ENCODE measurements around the gene ECM1. TPM values are rescaled to one million over a fixed set of nuclear protein-coding genes. Genes with fewer than 3 reads are reported as not detected.
A peak's percentile ranks its signal among the peaks of the same experiment; 100 is the strongest.

The ECM1 gene
- total RNA-seq, 1 donor from 2014 or later = 31.5 TPM

DNA sequence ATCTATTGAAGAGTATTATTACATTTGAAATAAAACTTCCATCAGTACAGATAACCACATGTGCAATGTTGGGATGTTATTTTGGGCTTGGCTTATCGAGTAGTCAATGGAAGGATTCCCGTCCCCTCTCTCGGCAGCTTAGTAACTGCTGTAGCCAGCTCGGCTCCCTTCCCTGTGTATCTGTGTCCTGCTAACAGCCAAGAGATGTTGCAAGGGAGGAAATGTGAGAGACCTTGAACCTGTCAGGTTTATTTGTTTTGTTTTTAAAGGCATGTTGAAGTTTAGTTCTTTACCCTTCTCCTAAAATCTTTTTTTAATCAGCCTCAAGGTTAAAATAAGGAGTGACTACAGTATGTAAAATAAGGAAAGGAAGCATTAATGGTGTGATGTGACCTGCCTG lies 34.2 kb upstream of the ECM1 start:
- peaks cover 46% of the 10 kb centered on the region for H3K4me1 Mint-ChIP-seq (ENCODE audit: unreplicated experiment)
- DNase-seq (ENCODE audit: extremely low spot score, unreplicated experiment) = no peak
- TF ChIP-seq CTCF (conservative IDR thresholded peaks at IDR 0.05) = no peak
- no peaks in the 10 kb centered on the region for H3K27me3 Mint-ChIP-seq
- H3K4me3 Mint-ChIP-seq = no peak overlapping the region
- H3K9me3 Mint-ChIP-seq = no peaks in the 10 kb centered on the region
- H3K27ac Mint-ChIP-seq = no peak overlapping the region
- H3K36me3 Mint-ChIP-seq = peaks cover 25% of the 10 kb centered on the region

- Mint-ChIP-seq H3K27ac (no peak overlapping the region), H3K4me3 (peak overlapping the region; percentile 26), H3K27me3 (no peaks in the 10 kb centered on the region), H3K4me1 (ENCODE audit: unreplicated experiment) (peaks cover 52% of the 10 kb centered on the region), H3K9me3 (no peaks in the 10 kb centered on the region), H3K36me3 (peaks cover 23% of the 10 kb centered on the region)
- no peak for TF ChIP-seq CTCF (conservative IDR thresholded peaks at IDR 0.05)
- no peak for DNase-seq (ENCODE audit: extremely low spot score, unreplicated experiment)
Observed at GRCh38 chr1:150474869-150475268, 33.0 kb upstream of the ECM1 start.

DNA sequence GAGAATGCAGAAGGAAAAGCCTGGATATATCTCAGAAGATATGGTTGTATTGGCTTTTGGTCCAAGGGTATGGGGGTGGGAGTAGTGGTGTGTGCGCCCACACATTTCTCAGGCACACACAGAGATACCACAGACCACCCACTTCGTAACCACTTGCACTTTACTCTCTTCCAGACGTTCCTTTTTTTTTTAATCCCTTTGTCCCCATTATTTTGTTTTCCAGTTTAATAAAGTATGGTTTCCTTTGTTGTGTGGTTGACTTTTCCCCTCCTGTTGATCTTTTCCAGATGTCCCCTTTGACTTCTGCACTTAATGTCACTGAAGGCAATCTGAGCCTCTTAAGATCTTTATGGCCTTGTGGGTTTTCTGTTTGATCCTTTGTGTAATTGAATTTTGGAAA lies 31.2 kb upstream of the ECM1 start:
- TF ChIP-seq CTCF (conservative IDR thresholded peaks at IDR 0.05) = no peak
- peaks cover 6% of the 10 kb centered on the region for H3K36me3 Mint-ChIP-seq
- peak overlapping the region; percentile 54 for H3K4me3 Mint-ChIP-seq
- H3K27me3 Mint-ChIP-seq = no peaks in the 10 kb centered on the region
- DNase-seq (ENCODE audit: extremely low spot score, unreplicated experiment) = no peak
- H3K4me1 Mint-ChIP-seq (ENCODE audit: unreplicated experiment) = peaks cover 51% of the 10 kb centered on the region
- H3K27ac Mint-ChIP-seq = peak overlapping the region; percentile 72
- H3K9me3 Mint-ChIP-seq = no peaks in the 10 kb centered on the region

- Mint-ChIP-seq H3K27me3 (no peaks in the 10 kb centered on the region), H3K4me3 (no peak overlapping the region), H3K4me1 (ENCODE audit: unreplicated experiment) (peaks cover 51% of the 10 kb centered on the region), H3K27ac (peak overlapping the region; percentile 72), H3K9me3 (no peaks in the 10 kb centered on the region), H3K36me3 (peaks cover under 1% of the 10 kb centered on the region)
- DNase-seq (ENCODE audit: extremely low spot score, unreplicated experiment) = no peak
- no peak for TF ChIP-seq CTCF (conservative IDR thresholded peaks at IDR 0.05)
Observed at GRCh38 chr1:150477320-150477719, 30.6 kb upstream of the ECM1 start.

DNA sequence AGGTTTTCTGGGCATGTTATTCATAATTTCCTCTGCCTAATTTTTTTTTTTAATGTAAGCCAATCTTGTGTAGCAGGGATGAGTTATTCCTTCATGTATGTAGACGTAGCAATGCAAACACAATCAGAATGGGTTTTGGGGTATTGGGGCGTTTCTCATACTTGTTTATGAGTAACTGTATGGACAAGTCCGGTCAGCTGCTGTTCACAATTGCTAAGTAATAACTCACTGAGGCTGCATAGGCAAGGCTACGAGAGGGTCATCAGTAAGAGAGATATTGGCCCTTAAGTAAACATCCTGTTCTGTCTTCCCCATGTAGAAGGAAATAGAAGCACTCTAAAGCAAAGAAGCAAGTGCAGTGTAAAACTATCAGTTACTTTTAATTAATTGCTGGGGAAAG lies 30.2 kb upstream of the ECM1 start:
- no peaks in the 10 kb centered on the region for H3K9me3 Mint-ChIP-seq
- TF ChIP-seq CTCF (conservative IDR thresholded peaks at IDR 0.05) = no peak
- peaks cover 51% of the 10 kb centered on the region for H3K4me1 Mint-ChIP-seq (ENCODE audit: unreplicated experiment)
- H3K27ac Mint-ChIP-seq = peak overlapping the region; percentile 72
- no peaks in the 10 kb centered on the region for H3K36me3 Mint-ChIP-seq
- no peak for DNase-seq (ENCODE audit: extremely low spot score, unreplicated experiment)
- no peaks in the 10 kb centered on the region for H3K27me3 Mint-ChIP-seq
- peak overlapping the region; percentile 5 for H3K4me3 Mint-ChIP-seq

GRCh38 chr1:150479370-150479769 lies 28.5 kb upstream of the ECM1 start:
- no peaks in the 10 kb centered on the region for H3K9me3 Mint-ChIP-seq
- no peak overlapping the region for H3K27ac Mint-ChIP-seq
- H3K4me1 Mint-ChIP-seq (ENCODE audit: unreplicated experiment) = peaks cover 41% of the 10 kb centered on the region
- no peak for DNase-seq (ENCODE audit: extremely low spot score, unreplicated experiment)
- TF ChIP-seq CTCF (conservative IDR thresholded peaks at IDR 0.05) = no peak
- H3K27me3 Mint-ChIP-seq = no peaks in the 10 kb centered on the region
- no peak overlapping the region for H3K4me3 Mint-ChIP-seq
- no peaks in the 10 kb centered on the region for H3K36me3 Mint-ChIP-seq

Measured in type B pancreatic cell (in vitro differentiated cells).